ENCODE data around the gene NRN1L. TPM values are rescaled to one million over a fixed set of nuclear protein-coding genes. Genes with fewer than 3 reads are reported as not detected.

NRN1L gene
- 0.30 and 0.50 TPM in 2 replicates for total RNA-seq

GRCh38 chr16:67884684-67885083 is at the start of gene NRN1L:
Gene NRN1L, plus strand, starts transcription at chr16:67884885. Its CDS starts 19 bp downstream, at chr16:67884904.

GRCh38 chr16:67841816-67842508 is 42.7 kb upstream of the NRN1L start, which contains the start of gene THAP11:
Gene THAP11, plus strand, starts transcription at chr16:67842320. Its CDS starts 235 bp downstream, at chr16:67842555.

GRCh38 chr16:67846320-67847063 is 38.2 kb upstream of the NRN1L start, which contains the start of gene NUTF2:
Gene NUTF2, plus strand, starts transcription at chr16:67846933. Its CDS starts 18,198 bp downstream, at chr16:67865131.

GRCh38 chr16:67847064-67847861 is 37.4 kb upstream of the NRN1L start, which contains the start of gene CENPT:
Gene CENPT, minus strand, starts transcription at chr16:67847693. Its CDS starts 13,834 bp downstream, at chr16:67833859.

GRCh38 chr16:67872631-67873434 is 11.9 kb upstream of the NRN1L start, which contains the start of gene EDC4:
Gene EDC4, plus strand, starts transcription at chr16:67873052. Its CDS starts 210 bp downstream, at chr16:67873262.

GRCh38 chr16:67892899-67893742 is 8.4 kb downstream of the NRN1L start, which contains the start of gene PSKH1:
Gene PSKH1, plus strand, starts transcription at chr16:67893254. Its CDS starts 15,496 bp downstream, at chr16:67908750.

GRCh38 chr16:67931712-67932461 is 47.2 kb downstream of the NRN1L start, which contains the start of gene CTRL:
Gene CTRL, minus strand, starts transcription at chr16:67931862. Its CDS starts 10 bp downstream, at chr16:67931852.

Other genes starting within 250 kb of the NRN1L start
- 0.15 and 0.34 TPM in 2 replicates for gene CARMIL2, start 239.7 kb upstream of the NRN1L start, total RNA-seq
- gene ACD, start 224.6 kb upstream of the NRN1L start, total RNA-seq = 41.9 and 47.7 TPM in 2 replicates
- gene PARD6A, start 223.9 kb upstream of the NRN1L start, total RNA-seq = 1.8 and 3.0 TPM in 2 replicates
- 16.5 and 17.7 TPM in 2 replicates for gene ENKD1, start 218.1 kb upstream of the NRN1L start, total RNA-seq
- 3.5 and 4.9 TPM in 2 replicates for gene C16orf86, start 218.1 kb upstream of the NRN1L start, total RNA-seq
- gene GFOD2, start 165.6 kb upstream of the NRN1L start, total RNA-seq = 11.0 and 12.1 TPM in 2 replicates
- 4.0 and 4.4 TPM in 2 replicates for gene RANBP10, start 78.3 kb upstream of the NRN1L start, total RNA-seq
- gene TSNAXIP1, start 78.0 kb upstream of the NRN1L start, total RNA-seq = 0.17 and 1.2 TPM in 2 replicates
- gene THAP11, start 42.6 kb upstream of the NRN1L start, total RNA-seq = 35.1 and 35.2 TPM in 2 replicates
- gene NUTF2, start 38.0 kb upstream of the NRN1L start, total RNA-seq = 154 and 200 TPM in 2 replicates
- 38.0 and 38.8 TPM in 2 replicates for gene CENPT, start 37.2 kb upstream of the NRN1L start, total RNA-seq
- 48.5 and 62.5 TPM in 2 replicates for gene EDC4, start 11.8 kb upstream of the NRN1L start, total RNA-seq
- 10.6 and 12.5 TPM in 2 replicates for gene PSKH1, start 8.4 kb downstream of the NRN1L start, total RNA-seq
- gene CTRL, start 47.0 kb downstream of the NRN1L start, total RNA-seq = 1.0 and 1.3 TPM in 2 replicates
- gene PSMB10, start 52.0 kb downstream of the NRN1L start, total RNA-seq = 40.0 and 47.4 TPM in 2 replicates
- 10.1 and 11.6 TPM in 2 replicates for gene LCAT, start 59.2 kb downstream of the NRN1L start, total RNA-seq
- 29.4 and 33.1 TPM in 2 replicates for gene SLC12A4, start 83.8 kb downstream of the NRN1L start, total RNA-seq
- gene DPEP3, start 95.6 kb downstream of the NRN1L start, total RNA-seq = not detected in 2 replicates
- gene DPEP2, start 114.6 kb downstream of the NRN1L start, total RNA-seq = not detected in 2 replicates
- not detected in 2 replicates for gene DPEP2NB, start 131.0 kb downstream of the NRN1L start, total RNA-seq
- 6.4 and 7.7 TPM in 2 replicates for gene DDX28, start 138.3 kb downstream of the NRN1L start, total RNA-seq
- 19.5 and 22.0 TPM in 2 replicates for gene DUS2, start 138.4 kb downstream of the NRN1L start, total RNA-seq
- gene NFATC3, start 200.5 kb downstream of the NRN1L start, total RNA-seq = 9.1 and 10.9 TPM in 2 replicates